Measurements from ENCODE around the gene SAMD11. TPM values are rescaled to one million over a fixed set of nuclear protein-coding genes. Genes with fewer than 3 reads are reported as not detected.
A peak's percentile ranks its signal among the peaks of the same experiment; 100 is the strongest.

The SAMD11 gene
- total and polyA plus RNA-seq, 4 donors: 0.51 to 4.1 (median 1.3) TPM

- peak; percentile 58 for DNase-seq (ENCODE audit: low spot score)
- Histone ChIP-seq H3K4me1 (ENCODE audit: control insufficient read depth in 4 of 4, insufficient read depth in 4 of 4, low read length in 3 of 4) (peaks cover 16 to 49% (median 37%) of the 10 kb centered on the region in 4 donors), H3K4me3 (ENCODE audit: low read depth in 1 of 3, low read length in 3 of 3) (no peak overlapping the region), H3K27ac (ENCODE audit: low read depth in 1 of 2, low read length in 2 of 2) (no peak overlapping the region), H3K9ac (ENCODE audit: low read depth in 1 of 2, low read length in 2 of 2) (no peak overlapping the region), H3K27me3 (ENCODE audit: control insufficient read depth in 4 of 4, insufficient read depth in 4 of 4, low read length in 3 of 4) (peaks cover 0 to 3% (median 2%) of the 10 kb centered on the region in 4 donors), H3K9me3 (ENCODE audit: control insufficient read depth in 4 of 4, low read length in 3 of 4) (no peaks in the 10 kb centered on the region), H3K36me3 (ENCODE audit: control insufficient read depth in 4 of 4, insufficient read depth in 3 of 4, low read depth in 1 of 4, low read length in 3 of 4) (no peaks in the 10 kb centered on the region)
- peak in 1 of 2 donors; percentile 40 for TF ChIP-seq RAD21 (IDR thresholded peaks at IDR 0.05)
- TF ChIP-seq, protein P1, sequence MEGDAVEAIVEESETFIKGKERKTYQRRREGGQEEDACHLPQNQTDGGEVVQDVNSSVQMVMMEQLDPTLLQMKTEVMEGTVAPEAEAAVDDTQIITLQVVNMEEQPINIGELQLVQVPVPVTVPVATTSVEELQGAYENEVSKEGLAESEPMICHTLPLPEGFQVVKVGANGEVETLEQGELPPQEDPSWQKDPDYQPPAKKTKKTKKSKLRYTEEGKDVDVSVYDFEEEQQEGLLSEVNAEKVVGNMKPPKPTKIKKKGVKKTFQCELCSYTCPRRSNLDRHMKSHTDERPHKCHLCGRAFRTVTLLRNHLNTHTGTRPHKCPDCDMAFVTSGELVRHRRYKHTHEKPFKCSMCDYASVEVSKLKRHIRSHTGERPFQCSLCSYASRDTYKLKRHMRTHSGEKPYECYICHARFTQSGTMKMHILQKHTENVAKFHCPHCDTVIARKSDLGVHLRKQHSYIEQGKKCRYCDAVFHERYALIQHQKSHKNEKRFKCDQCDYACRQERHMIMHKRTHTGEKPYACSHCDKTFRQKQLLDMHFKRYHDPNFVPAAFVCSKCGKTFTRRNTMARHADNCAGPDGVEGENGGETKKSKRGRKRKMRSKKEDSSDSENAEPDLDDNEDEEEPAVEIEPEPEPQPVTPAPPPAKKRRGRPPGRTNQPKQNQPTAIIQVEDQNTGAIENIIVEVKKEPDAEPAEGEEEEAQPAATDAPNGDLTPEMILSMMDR (IDR thresholded peaks at IDR 0.05; ENCODE audit: low read depth, low read length, missing input control): peak; percentile 47
- no peak for TF ChIP-seq FOXA2 (IDR thresholded peaks at IDR 0.05)
- 33% methylated on average over 38 of the region's 38 CpGs for WGBS
Observed at GRCh38 chr1:921011-921837, 2.5 kb upstream of the SAMD11 start.

DNA sequence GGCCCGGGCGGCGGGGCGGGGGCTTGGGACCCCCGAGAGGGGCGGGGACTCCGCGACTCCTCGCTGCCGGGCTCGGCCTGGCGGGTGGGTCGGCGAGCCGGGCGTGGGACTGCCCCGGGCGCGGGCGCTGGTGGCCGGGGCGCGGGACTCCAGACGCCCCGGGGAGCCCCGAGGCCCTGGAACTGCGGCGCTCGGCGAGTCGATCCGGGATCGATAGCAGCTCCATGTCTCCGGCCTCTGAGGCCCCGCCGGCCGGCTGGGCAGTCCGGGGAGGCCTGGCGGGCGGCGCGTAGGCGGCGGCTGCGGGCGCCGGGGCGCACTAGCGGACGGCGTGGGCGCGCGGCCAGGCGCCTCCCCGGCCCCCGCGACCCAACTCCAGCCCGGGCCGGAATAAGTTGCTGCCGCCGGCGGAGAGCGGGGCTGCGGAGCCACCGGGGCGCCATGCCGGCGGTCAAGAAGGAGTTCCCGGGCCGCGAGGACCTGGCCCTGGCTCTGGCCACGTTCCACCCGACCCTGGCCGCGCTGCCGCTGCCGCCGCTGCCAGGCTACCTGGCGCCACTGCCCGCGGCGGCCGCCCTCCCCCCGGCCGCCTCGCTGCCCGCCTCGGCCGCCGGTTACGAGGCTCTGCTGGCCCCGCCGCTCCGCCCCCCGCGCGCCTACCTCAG lies 400 bp downstream of the SAMD11 start:
- no peak for TF ChIP-seq EGR1 (IDR thresholded peaks at IDR 0.05; ENCODE audit: low read depth in 2 of 2)
- no peak for TF ChIP-seq HNF4A (conservative IDR thresholded peaks at IDR 0.05)
- no peak for TF ChIP-seq RAD21 (IDR thresholded peaks at IDR 0.05)
- no peak for TF ChIP-seq HNF4G (IDR thresholded peaks at IDR 0.05)
- no peak for TF ChIP-seq RXRA (IDR thresholded peaks at IDR 0.05)
- TF ChIP-seq, protein P2, sequence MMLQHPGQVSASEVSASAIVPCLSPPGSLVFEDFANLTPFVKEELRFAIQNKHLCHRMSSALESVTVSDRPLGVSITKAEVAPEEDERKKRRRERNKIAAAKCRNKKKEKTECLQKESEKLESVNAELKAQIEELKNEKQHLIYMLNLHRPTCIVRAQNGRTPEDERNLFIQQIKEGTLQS (IDR thresholded peaks at IDR 0.05): no peak
- no peak for TF ChIP-seq JUND (IDR thresholded peaks at IDR 0.05)
- no peak for TF ChIP-seq NR2F2 (IDR thresholded peaks at IDR 0.05)
- TF ChIP-seq YY1 (IDR thresholded peaks at IDR 0.05): no peak
- TF ChIP-seq, protein P1 (IDR thresholded peaks at IDR 0.05; ENCODE audit: low read depth, low read length, missing input control): no peak
- no peak for TF ChIP-seq FOXA2 (IDR thresholded peaks at IDR 0.05)
- no peak for TF ChIP-seq FOXA1 (IDR thresholded peaks at IDR 0.05)
- TF ChIP-seq GABPA (IDR thresholded peaks at IDR 0.05 in 1 of 2, conservative IDR thresholded peaks at IDR 0.05 in 1 of 2): no peak
- Histone ChIP-seq H3K27ac (ENCODE audit: low read depth in 1 of 2, low read length in 2 of 2) (no peak overlapping the region), H3K4me3 (ENCODE audit: low read depth in 1 of 3, low read length in 3 of 3) (peak overlapping the region in 1 of 3 donors; percentile 61), H3K9ac (ENCODE audit: low read depth in 1 of 2, low read length in 2 of 2) (no peak overlapping the region), H3K4me1 (ENCODE audit: control insufficient read depth in 4 of 4, insufficient read depth in 4 of 4, low read length in 3 of 4) (peaks cover 6 to 39% (median 26%) of the 10 kb centered on the region in 4 donors), H3K27me3 (ENCODE audit: control insufficient read depth in 4 of 4, insufficient read depth in 4 of 4, low read length in 3 of 4) (peaks cover 0 to 3% (median 3%) of the 10 kb centered on the region in 4 donors), H3K9me3 (ENCODE audit: control insufficient read depth in 4 of 4, low read length in 3 of 4) (no peaks in the 10 kb centered on the region), H3K36me3 (ENCODE audit: control insufficient read depth in 4 of 4, insufficient read depth in 3 of 4, low read depth in 1 of 4, low read length in 3 of 4) (no peaks in the 10 kb centered on the region)
- DNase-seq (ENCODE audit: low spot score): no peak
- WGBS: under 1% methylated on average over 98 of the region's 98 CpGs
